Smooth muscle cell (in vitro differentiated cells): ENCODE results near the gene SMIM11. TPM values are rescaled to one million over a fixed set of nuclear protein-coding genes. Genes with fewer than 3 reads are reported as not detected.

Experiments
- DNase-seq: peaks from one replicate; lab custom pipeline; 2025; ENCODE audit not compliant: unreplicated experiment; lab: John Stamatoyannopoulos, UW
- H2AFZ ChIP-seq: fragments of 200-600 bp; sonication (generic); 2 replicates; pipeline ENCODE4 v1.6.0; 2016; ENCODE audit warnings: antibody characterized with exemption, low read depth, mild to moderate bottlenecking
- H3F3A ChIP-seq: fragments of 200-600 bp; sonication (generic); 2 replicates; pipeline ENCODE4 v1.6.0; 2017; ENCODE audit warnings: antibody characterized with exemption, low read depth
- H3K27ac ChIP-seq: fragments of 200-600 bp; sonication (generic); 2 replicates; pipeline ENCODE4 v1.5.1; 2016; ENCODE audit warnings: low read depth, mild to moderate bottlenecking
- H3K27me3 ChIP-seq: fragments of 200-600 bp; sonication (generic); 2 replicates; pipeline ENCODE4 v1.6.1; 2016; ENCODE audit warnings: low read depth, mild to moderate bottlenecking
- H3K36me3 ChIP-seq: fragments of 200-600 bp; sonication (generic); 2 replicates; pipeline ENCODE4 v1.5.1; 2016; ENCODE audit warnings: low read depth
- H3K4me1 ChIP-seq: fragments of 200-600 bp; sonication (generic); 2 replicates; pipeline ENCODE4 v1.5.1; 2016; ENCODE audit warnings: low read depth
- H3K4me2 ChIP-seq: fragments of 200-600 bp; sonication (generic); 2 replicates; pipeline ENCODE4 v1.6.0; 2016; ENCODE audit warnings: mild to moderate bottlenecking
- H3K4me3 ChIP-seq: fragments of 200-600 bp; sonication (generic); 2 replicates; pipeline ENCODE4 v1.5.1; 2016; ENCODE audit warnings: mild to moderate bottlenecking
- H3K79me2 ChIP-seq: fragments of 200-600 bp; sonication (generic); 2 replicates; pipeline ENCODE4 v1.6.0; 2016; ENCODE audit warnings: low read depth, mild to moderate bottlenecking
- H3K9ac ChIP-seq: fragments of 200-600 bp; sonication (generic); 2 replicates; pipeline ENCODE4 v1.6.0; 2016; ENCODE audit warnings: low read depth
- H3K9me3 ChIP-seq: fragments of 200-600 bp; sonication (generic); replicated peaks from 2 replicates; pipeline ENCODE4 v1.5.1; 2016; ENCODE audit warnings: low read depth
- H4K20me1 ChIP-seq: fragments of 200-600 bp; sonication (generic); 2 replicates; pipeline ENCODE4 v1.6.0; 2016; ENCODE audit warnings: low read depth
- WGBS: methylation state at CpG from one replicate; pipeline ENCODE4 v1.1.7; 2016; ENCODE audit warnings: low lambda C conversion rate; 5-methylcytosine and 5-hydroxymethylcytosine counted together
- polyA plus RNA-seq: library from polyadenylated mRNA; unstranded; fragments of >200 nt; fragmentation: Nextera tagmentation; extraction: Ambion mirVana; gene quantifications from 2 replicates; pipeline ENCODE4 v1.2.1, GENCODE V29; 2016
- total RNA-seq: library from RNA; depleted of rRNA; stranded (reverse); fragments of >200 nt; gene quantifications from 2 replicates; pipeline ENCODE4 v1.2.3, GENCODE V29; 2014
- TF ChIP-seq, protein P1 (sequence below): fragments of 200-600 bp; sonication (generic); IDR thresholded peaks from 2 replicates; pipeline ENCODE4 v1.5.1; 2017; ENCODE audit warnings: borderline replicate concordance, mild to moderate bottlenecking, antibody characterized with exemption; ENCODE audit not compliant: insufficient read depth, poor library complexity, severe bottlenecking

SMIM11 gene
- total and polyA plus RNA-seq, 2 experiments from 2014 or later, result 0.57 to 3.8 TPM

GRCh38 chr21:34364921-34365320, 10.4 kb upstream of the SMIM11 start:
- H3K4me3 ChIP-seq, result no peak overlapping the region
- H3K9me3 ChIP-seq, result no peaks in the 10 kb centered on the region
- no peaks in the 10 kb centered on the region for H4K20me1 ChIP-seq
- H3K36me3 ChIP-seq, result no peaks in the 10 kb centered on the region
- H2AFZ ChIP-seq, result no peak overlapping the region
- H3K9ac ChIP-seq, result no peak overlapping the region
- no peaks in the 10 kb centered on the region for H3K79me2 ChIP-seq
- no peak overlapping the region for H3K4me2 ChIP-seq
- peaks cover 13% of the 10 kb centered on the region for H3K4me1 ChIP-seq
- H3K27ac ChIP-seq, result no peak overlapping the region
- H3K27me3 ChIP-seq, result peaks cover 6% of the 10 kb centered on the region
- H3F3A ChIP-seq, result no peaks in the 10 kb centered on the region
- TF ChIP-seq, protein P1, sequence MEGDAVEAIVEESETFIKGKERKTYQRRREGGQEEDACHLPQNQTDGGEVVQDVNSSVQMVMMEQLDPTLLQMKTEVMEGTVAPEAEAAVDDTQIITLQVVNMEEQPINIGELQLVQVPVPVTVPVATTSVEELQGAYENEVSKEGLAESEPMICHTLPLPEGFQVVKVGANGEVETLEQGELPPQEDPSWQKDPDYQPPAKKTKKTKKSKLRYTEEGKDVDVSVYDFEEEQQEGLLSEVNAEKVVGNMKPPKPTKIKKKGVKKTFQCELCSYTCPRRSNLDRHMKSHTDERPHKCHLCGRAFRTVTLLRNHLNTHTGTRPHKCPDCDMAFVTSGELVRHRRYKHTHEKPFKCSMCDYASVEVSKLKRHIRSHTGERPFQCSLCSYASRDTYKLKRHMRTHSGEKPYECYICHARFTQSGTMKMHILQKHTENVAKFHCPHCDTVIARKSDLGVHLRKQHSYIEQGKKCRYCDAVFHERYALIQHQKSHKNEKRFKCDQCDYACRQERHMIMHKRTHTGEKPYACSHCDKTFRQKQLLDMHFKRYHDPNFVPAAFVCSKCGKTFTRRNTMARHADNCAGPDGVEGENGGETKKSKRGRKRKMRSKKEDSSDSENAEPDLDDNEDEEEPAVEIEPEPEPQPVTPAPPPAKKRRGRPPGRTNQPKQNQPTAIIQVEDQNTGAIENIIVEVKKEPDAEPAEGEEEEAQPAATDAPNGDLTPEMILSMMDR, result no peak
- DNase-seq, result no peak

GRCh38 chr21:34365809-34366208, 9.5 kb upstream of the SMIM11 start:
- no peak overlapping the region for H3K27ac ChIP-seq
- peaks cover 13% of the 10 kb centered on the region for H3K4me1 ChIP-seq
- 27% methylated on average over 6 of the region's 6 CpGs for WGBS
- peaks cover 6% of the 10 kb centered on the region for H3K27me3 ChIP-seq
- H3F3A ChIP-seq, result no peaks in the 10 kb centered on the region
- H3K9me3 ChIP-seq, result no peaks in the 10 kb centered on the region
- H2AFZ ChIP-seq, result no peak overlapping the region
- no peak overlapping the region for H3K9ac ChIP-seq
- no peak for DNase-seq
- no peaks in the 10 kb centered on the region for H4K20me1 ChIP-seq
- no peaks in the 10 kb centered on the region for H3K36me3 ChIP-seq
- no peak overlapping the region for H3K4me3 ChIP-seq
- no peak overlapping the region for H3K4me2 ChIP-seq
- TF ChIP-seq, protein P1, result no peak
- H3K79me2 ChIP-seq, result no peaks in the 10 kb centered on the region

DNA sequence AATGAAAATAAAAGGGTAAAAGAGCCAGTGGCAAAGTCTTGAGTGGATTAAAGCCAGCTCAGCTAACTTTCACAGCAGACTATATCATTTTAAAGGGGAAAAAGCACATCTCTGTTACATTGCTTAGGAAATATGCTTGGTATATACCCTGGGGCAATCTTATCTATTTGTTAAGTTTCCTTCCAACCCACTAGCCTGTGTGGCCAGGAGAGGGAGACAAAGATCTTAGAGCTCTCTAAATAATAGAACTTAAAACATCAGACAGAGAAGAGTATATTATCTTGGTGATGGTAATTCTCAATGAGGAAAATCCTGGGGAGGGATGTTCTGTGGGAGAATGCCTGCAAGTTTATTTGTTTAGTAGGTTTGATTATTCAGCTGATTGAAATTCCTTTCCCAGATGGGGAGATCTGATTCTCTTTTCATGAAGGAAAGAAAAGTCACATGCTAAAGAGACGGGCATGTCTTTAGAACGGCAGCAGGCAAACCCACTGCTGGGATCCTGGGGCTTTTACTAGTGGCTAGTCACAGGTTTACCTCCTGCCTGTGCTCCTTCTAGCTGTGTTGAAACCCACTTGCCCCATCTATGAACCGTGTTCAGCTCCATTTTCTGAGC, 7.9 kb upstream of the SMIM11 start:
- 74% methylated on average over 3 of the region's 3 CpGs for WGBS
- H3K4me2 ChIP-seq, result no peak overlapping the region
- no peaks in the 10 kb centered on the region for H3K36me3 ChIP-seq
- DNase-seq, result no peak
- H3F3A ChIP-seq, result no peaks in the 10 kb centered on the region
- H3K27me3 ChIP-seq, result peaks cover 6% of the 10 kb centered on the region
- no peak overlapping the region for H2AFZ ChIP-seq
- TF ChIP-seq, protein P1, result peak; percentile 77
- H3K79me2 ChIP-seq, result no peaks in the 10 kb centered on the region
- H3K9me3 ChIP-seq, result no peaks in the 10 kb centered on the region
- no peaks in the 10 kb centered on the region for H4K20me1 ChIP-seq
- H3K27ac ChIP-seq, result no peak overlapping the region
- no peak overlapping the region for H3K4me3 ChIP-seq
- no peak overlapping the region for H3K9ac ChIP-seq
- peaks cover 13% of the 10 kb centered on the region for H3K4me1 ChIP-seq

DNA sequence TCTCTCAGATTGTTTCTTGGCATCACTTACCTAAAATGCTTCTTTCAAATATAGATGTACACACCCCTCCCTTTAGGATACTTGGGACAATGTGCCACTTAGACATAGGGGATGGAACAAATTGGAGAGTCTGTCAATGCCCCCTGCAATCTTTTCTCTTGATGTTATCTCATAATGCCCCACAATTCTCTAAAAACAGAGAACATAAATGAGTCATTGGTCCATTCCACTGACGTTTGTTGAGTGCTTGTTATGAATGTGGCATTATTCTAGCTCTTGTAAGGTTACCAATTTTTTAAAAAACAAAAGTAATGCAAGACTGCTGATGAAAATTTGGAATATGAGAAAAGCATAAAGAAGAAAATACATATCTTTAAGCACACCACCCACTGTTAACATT, 5.6 kb upstream of the SMIM11 start:
- H3K4me2 ChIP-seq, result no peak overlapping the region
- H3K9ac ChIP-seq, result no peak overlapping the region
- no peaks in the 10 kb centered on the region for H3K79me2 ChIP-seq
- 39% methylated on average over 1 of the region's 1 CpG for WGBS
- H3K36me3 ChIP-seq, result no peaks in the 10 kb centered on the region
- H3K4me3 ChIP-seq, result no peak overlapping the region
- peaks cover 6% of the 10 kb centered on the region for H3K27me3 ChIP-seq
- no peaks in the 10 kb centered on the region for H4K20me1 ChIP-seq
- TF ChIP-seq, protein P1, result no peak
- no peak for DNase-seq
- H3K9me3 ChIP-seq, result no peaks in the 10 kb centered on the region
- no peaks in the 10 kb centered on the region for H3F3A ChIP-seq
- H3K4me1 ChIP-seq, result peaks cover 13% of the 10 kb centered on the region
- H2AFZ ChIP-seq, result no peak overlapping the region
- no peak overlapping the region for H3K27ac ChIP-seq
